Skeletal muscle satellite cell (primary cell): ENCODE results near the gene HMGN3.

Experiments
- H3K27me3 ChIP-seq: 2 replicates; pipeline ENCODE4 v1.7.0; 2013; ENCODE audit warnings: low read length; ENCODE audit not compliant: control insufficient read depth, insufficient read depth
- H3K36me3 ChIP-seq: 2 replicates; pipeline ENCODE4 v1.7.0; 2013; ENCODE audit warnings: mild to moderate bottlenecking, control low read depth, low read length; ENCODE audit not compliant: insufficient read depth
- H3K4me1 ChIP-seq: 2 replicates; pipeline ENCODE4 v1.7.0; 2013; ENCODE audit warnings: low read length; ENCODE audit not compliant: control insufficient read depth, insufficient read depth
- H3K4me2 ChIP-seq: 2 replicates; pipeline ENCODE4 v1.7.0; 2013; ENCODE audit warnings: mild to moderate bottlenecking, low read length
- H3K4me3 ChIP-seq: 2 replicates; pipeline ENCODE4 v1.7.0; 2013; ENCODE audit warnings: low read length
- H3K9ac ChIP-seq: 2 replicates; pipeline ENCODE4 v1.7.0; 2013; ENCODE audit warnings: mild to moderate bottlenecking, low read depth, low read length, moderate library complexity
- H3K9me3 ChIP-seq: replicated peaks from 2 replicates; pipeline ENCODE4 v1.7.0; 2013; ENCODE audit warnings: mild to moderate bottlenecking, control low read depth, low read length

HMGN3 gene

DNA sequence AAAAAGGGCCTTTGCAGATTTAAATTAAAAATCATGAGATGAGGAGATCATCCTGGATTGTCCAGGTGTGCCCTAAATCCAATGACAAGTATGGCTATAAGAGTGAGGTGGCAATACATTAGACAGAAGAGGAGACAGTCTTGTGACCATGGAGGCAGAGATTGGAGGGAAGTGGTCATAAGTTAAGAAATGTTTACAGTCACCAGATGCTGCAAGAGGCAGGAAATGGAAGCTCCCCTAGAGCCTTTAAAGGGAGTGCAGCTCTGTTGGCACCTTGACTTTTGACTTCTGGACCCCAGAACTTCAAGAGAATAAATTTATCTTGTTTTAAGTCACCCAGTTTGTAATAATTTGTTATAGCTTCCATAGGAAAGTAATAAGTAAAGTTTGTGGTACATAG lies 61.1 kb downstream of the HMGN3 start:
- H3K9ac ChIP-seq = no peak overlapping the region
- H3K4me3 ChIP-seq = no peak overlapping the region
- H3K36me3 ChIP-seq = no peaks in the 10 kb centered on the region
- no peaks in the 10 kb centered on the region for H3K9me3 ChIP-seq
- H3K27me3 ChIP-seq = no peaks in the 10 kb centered on the region
- H3K4me1 ChIP-seq = peaks cover 6% of the 10 kb centered on the region
- no peak overlapping the region for H3K4me2 ChIP-seq

GRCh38 chr6:79170959-79171358 lies 63.5 kb downstream of the HMGN3 start:
- Histone ChIP-seq H3K4me1 (peaks cover 12% of the 10 kb centered on the region), H3K9me3 (no peaks in the 10 kb centered on the region), H3K27me3 (no peaks in the 10 kb centered on the region), H3K4me3 (no peak overlapping the region), H3K4me2 (no peak overlapping the region), H3K36me3 (no peaks in the 10 kb centered on the region), H3K9ac (no peak overlapping the region)

- peaks cover 12% of the 10 kb centered on the region for H3K4me1 ChIP-seq
- H3K27me3 ChIP-seq = no peaks in the 10 kb centered on the region
Observed at GRCh38 chr6:79170431-79170830, 64.1 kb downstream of the HMGN3 start.

GRCh38 chr6:79168695-79168980 lies 65.8 kb downstream of the HMGN3 start:
- Histone ChIP-seq H3K4me3 (no peak overlapping the region), H3K4me1 (peaks cover 12% of the 10 kb centered on the region), H3K9ac (no peak overlapping the region), H3K27me3 (no peaks in the 10 kb centered on the region), H3K9me3 (no peaks in the 10 kb centered on the region), H3K36me3 (no peaks in the 10 kb centered on the region), H3K4me2 (peak overlapping the region; percentile 57)

More at GRCh38 chr6:79170431-79170830, 64.1 kb downstream of the HMGN3 start:
- no peaks in the 10 kb centered on the region for H3K9me3 ChIP-seq
- no peak overlapping the region for H3K4me2 ChIP-seq
- H3K4me3 ChIP-seq = no peak overlapping the region
- H3K36me3 ChIP-seq = no peaks in the 10 kb centered on the region
- H3K9ac ChIP-seq = no peak overlapping the region

- Histone ChIP-seq H3K36me3 (no peaks in the 10 kb centered on the region), H3K4me1 (peaks cover 12% of the 10 kb centered on the region), H3K9ac (no peak overlapping the region), H3K4me3 (no peak overlapping the region), H3K4me2 (peak overlapping the region; percentile 57), H3K27me3 (no peaks in the 10 kb centered on the region), H3K9me3 (no peaks in the 10 kb centered on the region)
Observed at GRCh38 chr6:79167931-79168694, 66.4 kb downstream of the HMGN3 start.

- Histone ChIP-seq H3K36me3 (no peaks in the 10 kb centered on the region), H3K4me2 (no peak overlapping the region), H3K4me3 (no peak overlapping the region), H3K9me3 (no peaks in the 10 kb centered on the region), H3K27me3 (no peaks in the 10 kb centered on the region), H3K9ac (no peak overlapping the region), H3K4me1 (no peaks in the 10 kb centered on the region)
Observed at GRCh38 chr6:79159846-79160245, 74.6 kb downstream of the HMGN3 start.

GRCh38 chr6:79158856-79159516 lies 75.5 kb downstream of the HMGN3 start:
- no peaks in the 10 kb centered on the region for H3K4me1 ChIP-seq
- no peaks in the 10 kb centered on the region for H3K9me3 ChIP-seq
- no peaks in the 10 kb centered on the region for H3K36me3 ChIP-seq
- H3K4me2 ChIP-seq = no peak overlapping the region
- no peaks in the 10 kb centered on the region for H3K27me3 ChIP-seq
- no peak overlapping the region for H3K9ac ChIP-seq
- H3K4me3 ChIP-seq = no peak overlapping the region

DNA sequence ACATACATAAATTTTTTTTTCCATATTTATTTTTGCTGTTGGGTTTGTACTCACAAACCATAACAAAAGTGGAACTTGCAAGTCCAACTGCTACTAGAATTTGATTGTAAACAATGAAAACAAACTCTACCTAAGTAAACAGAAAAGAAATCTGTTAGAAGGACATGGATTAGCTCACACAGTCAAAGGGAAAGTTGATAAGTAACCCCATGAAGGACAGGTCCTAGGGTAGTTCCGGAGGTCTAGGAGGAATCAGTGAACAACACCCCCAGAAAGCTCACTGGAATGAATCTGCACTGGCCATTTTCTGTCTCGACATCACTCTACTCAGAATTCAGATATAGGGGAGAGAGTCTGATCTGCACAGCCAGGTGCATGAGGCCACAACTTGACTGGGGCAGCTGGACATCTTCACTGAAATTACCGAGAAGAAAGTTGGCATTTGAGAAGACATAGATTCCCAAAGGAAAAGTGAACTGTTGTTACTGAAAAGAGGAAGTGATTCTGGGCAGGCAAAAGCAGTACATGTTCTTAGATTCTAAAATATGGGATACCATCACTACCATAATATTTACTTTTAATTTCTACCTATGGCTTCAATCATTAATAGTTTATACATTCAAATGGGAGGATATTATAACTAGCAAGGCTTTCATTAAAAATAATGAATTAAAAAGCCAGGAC lies 76.4 kb downstream of the HMGN3 start:
- no peaks in the 10 kb centered on the region for H3K4me1 ChIP-seq
- no peaks in the 10 kb centered on the region for H3K36me3 ChIP-seq
- H3K9ac ChIP-seq = no peak overlapping the region
- H3K4me2 ChIP-seq = no peak overlapping the region
- H3K4me3 ChIP-seq = no peak overlapping the region
- no peaks in the 10 kb centered on the region for H3K9me3 ChIP-seq
- no peaks in the 10 kb centered on the region for H3K27me3 ChIP-seq

- Histone ChIP-seq H3K27me3 (no peaks in the 10 kb centered on the region), H3K36me3 (no peaks in the 10 kb centered on the region), H3K4me2 (no peak overlapping the region), H3K4me3 (no peak overlapping the region), H3K4me1 (no peaks in the 10 kb centered on the region), H3K9ac (no peak overlapping the region), H3K9me3 (no peaks in the 10 kb centered on the region)
Observed at GRCh38 chr6:79152269-79152737, 82.2 kb downstream of the HMGN3 start.
